ENCODE results near the gene CEND1. TPM values are rescaled to one million over a fixed set of nuclear protein-coding genes. Genes with fewer than 3 reads are reported as not detected.

The CEND1 gene
- polyA plus RNA-seq, 1 donor (not counting 4 experiments of a cell fraction or from before 2014, with no cell fraction given) = not detected

DNA sequence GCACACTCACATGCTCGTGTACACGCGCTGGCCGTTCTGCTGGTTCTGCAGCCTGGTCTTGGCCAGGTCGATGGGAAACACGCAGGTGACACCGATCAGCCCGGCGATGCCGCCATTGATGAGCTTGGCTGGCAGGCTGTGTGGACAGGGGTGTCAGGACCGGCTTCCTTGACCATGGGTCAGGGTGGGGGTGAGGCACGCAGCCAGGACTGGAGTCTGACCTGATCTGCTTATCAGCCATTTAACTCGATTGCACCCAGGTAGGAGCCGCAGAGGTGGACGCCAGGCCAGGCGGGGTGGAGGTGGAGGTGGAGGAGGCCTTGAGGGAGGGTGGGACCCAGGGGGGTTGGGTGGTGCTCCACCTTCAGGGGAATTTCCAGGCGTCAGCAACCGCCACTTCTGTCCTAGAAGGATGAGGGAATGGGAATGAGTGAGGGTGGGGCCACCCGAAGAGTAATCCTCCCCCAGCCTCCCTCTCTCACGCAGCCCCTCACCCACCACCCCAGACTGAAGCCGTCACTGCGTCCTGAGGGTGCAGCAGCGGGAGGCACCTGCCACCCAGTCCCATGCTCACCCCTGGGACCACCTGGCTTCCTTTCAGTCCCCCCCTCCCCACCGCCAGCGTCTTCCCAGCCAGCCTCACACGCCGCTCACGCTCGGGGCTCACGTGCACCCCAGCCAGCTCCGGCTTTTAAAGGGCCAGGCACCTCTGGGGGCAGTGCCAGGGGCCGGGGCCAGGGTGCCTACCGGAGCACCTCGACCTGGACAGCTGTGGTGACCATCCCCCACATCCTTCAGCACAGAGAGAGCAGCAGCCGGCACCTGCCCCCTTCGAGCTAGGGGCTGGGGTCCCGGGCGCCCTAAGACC lies 5.1 kb upstream of the CEND1 start:
- peaks cover 17% of the 10 kb centered on the region for H3K4me1 ChIP-seq (ENCODE audit: control insufficient read depth, extremely low read depth, insufficient read depth, low read length)
- H3K79me2 ChIP-seq (ENCODE audit: control insufficient read depth, insufficient read depth, low read length) = no peaks in the 10 kb centered on the region
- no peak for DNase-seq (ENCODE audit: low read depth, low spot score)
- peak overlapping the region; percentile 31 for H3K27ac ChIP-seq (ENCODE audit: control insufficient read depth, insufficient read depth, low read length)
- TF ChIP-seq, protein P1, sequence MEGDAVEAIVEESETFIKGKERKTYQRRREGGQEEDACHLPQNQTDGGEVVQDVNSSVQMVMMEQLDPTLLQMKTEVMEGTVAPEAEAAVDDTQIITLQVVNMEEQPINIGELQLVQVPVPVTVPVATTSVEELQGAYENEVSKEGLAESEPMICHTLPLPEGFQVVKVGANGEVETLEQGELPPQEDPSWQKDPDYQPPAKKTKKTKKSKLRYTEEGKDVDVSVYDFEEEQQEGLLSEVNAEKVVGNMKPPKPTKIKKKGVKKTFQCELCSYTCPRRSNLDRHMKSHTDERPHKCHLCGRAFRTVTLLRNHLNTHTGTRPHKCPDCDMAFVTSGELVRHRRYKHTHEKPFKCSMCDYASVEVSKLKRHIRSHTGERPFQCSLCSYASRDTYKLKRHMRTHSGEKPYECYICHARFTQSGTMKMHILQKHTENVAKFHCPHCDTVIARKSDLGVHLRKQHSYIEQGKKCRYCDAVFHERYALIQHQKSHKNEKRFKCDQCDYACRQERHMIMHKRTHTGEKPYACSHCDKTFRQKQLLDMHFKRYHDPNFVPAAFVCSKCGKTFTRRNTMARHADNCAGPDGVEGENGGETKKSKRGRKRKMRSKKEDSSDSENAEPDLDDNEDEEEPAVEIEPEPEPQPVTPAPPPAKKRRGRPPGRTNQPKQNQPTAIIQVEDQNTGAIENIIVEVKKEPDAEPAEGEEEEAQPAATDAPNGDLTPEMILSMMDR (optimal IDR thresholded peaks at IDR 0.05 in 1 of 3, IDR thresholded peaks at IDR 0.05 in 1 of 3, conservative IDR thresholded peaks at IDR 0.05 in 1 of 3; ENCODE audit: extremely low read depth in 1 of 3, insufficient read depth in 2 of 3, low read length in 3 of 3) = no peak
- TF ChIP-seq EZH2 (IDR thresholded peaks at IDR 0.05; ENCODE audit: low read length) = no peak
- no peaks in the 10 kb centered on the region for H3K27me3 ChIP-seq (ENCODE audit: control insufficient read depth, extremely low read depth, insufficient read depth, low read length)
- no peaks in the 10 kb centered on the region for H3K9me3 ChIP-seq (ENCODE audit: control insufficient read depth, low read depth, low read length)
- peak overlapping the region; percentile 80 for H3K9ac ChIP-seq (ENCODE audit: control insufficient read depth, extremely low read depth, insufficient read depth, low read length)
- no peaks in the 10 kb centered on the region for H4K20me1 ChIP-seq (ENCODE audit: control insufficient read depth, extremely low read depth, insufficient read depth, low read length)
- peak overlapping the region; percentile 76 to 89 (median 84) for H3K4me3 ChIP-seq (ENCODE audit: control insufficient read depth in 2 of 3, extremely low read depth in 1 of 3, insufficient read depth in 2 of 3, low read depth in 1 of 3, low read length in 3 of 3)
- peaks cover 11 to 13% of the 10 kb centered on the region in 2 experiments for H3K36me3 ChIP-seq (ENCODE audit: control insufficient read depth in 2 of 2, extremely low read depth in 1 of 2, insufficient read depth in 2 of 2, low read length in 2 of 2)
- no peak overlapping the region for H2AFZ ChIP-seq (ENCODE audit: control insufficient read depth, low read length)
- H3K9me1 ChIP-seq (ENCODE audit: control insufficient read depth, extremely low read depth, insufficient read depth, low read length) = no peaks in the 10 kb centered on the region
- FAIRE-seq = no peak
- H3K4me2 ChIP-seq (ENCODE audit: control insufficient read depth, extremely low read depth, insufficient read depth, low read depth, low read length) = peak overlapping the region; percentile 96
- dilution Hi-C loops (cut with MboI; ENCODE audit: extremely low pct_ligation_motif_present, low sequenced_read_pairs) = no loop called here

DNA sequence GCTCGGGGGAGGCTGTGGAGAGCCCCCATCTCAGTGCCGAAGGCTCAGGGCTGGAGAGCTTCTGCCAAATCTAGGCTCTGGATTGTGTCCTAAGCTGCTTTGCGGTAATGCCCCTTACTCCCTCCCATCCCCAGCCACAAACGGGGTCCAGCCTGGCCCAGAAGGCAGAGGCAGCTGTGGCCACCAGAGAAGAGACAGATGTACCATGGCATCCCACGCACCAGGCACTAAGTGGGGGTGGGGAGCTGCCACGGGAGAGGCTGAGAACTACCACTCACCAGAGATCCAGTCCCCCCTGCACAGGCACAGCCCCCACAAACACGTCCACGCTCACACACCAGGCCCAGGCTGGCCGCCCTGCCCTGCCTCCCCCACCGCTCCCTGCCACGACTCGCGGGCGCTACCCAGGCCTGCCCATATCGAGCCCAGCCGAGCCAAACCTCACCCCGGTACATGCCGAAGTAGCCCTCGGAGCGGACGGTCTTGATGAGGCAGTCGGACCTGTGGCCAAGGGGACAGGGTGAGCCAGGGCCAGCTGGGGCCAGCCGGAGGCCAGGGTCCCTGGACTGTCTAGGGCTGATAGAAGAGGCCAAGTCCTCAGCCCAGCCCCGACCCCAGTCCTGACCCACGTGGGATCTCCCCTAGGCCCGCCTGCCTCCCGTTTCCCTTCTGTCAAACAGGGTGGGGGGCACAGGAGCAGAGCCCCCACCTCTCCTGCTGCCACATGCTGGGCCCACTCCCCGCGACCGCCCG lies 4.3 kb upstream of the CEND1 start:
- H3K79me2 ChIP-seq (ENCODE audit: control insufficient read depth, insufficient read depth, low read length) = no peaks in the 10 kb centered on the region
- FAIRE-seq (no peak), DNase-seq (ENCODE audit: low read depth, low spot score) (no peak)
- peaks cover 2% of the 10 kb centered on the region for H3K27me3 ChIP-seq (ENCODE audit: control insufficient read depth, extremely low read depth, insufficient read depth, low read length)
- peaks cover 8 to 11% of the 10 kb centered on the region in 2 experiments for H3K36me3 ChIP-seq (ENCODE audit: control insufficient read depth in 2 of 2, extremely low read depth in 1 of 2, insufficient read depth in 2 of 2, low read length in 2 of 2)
- H3K9me3 ChIP-seq (ENCODE audit: control insufficient read depth, low read depth, low read length) = no peaks in the 10 kb centered on the region
- H3K9me1 ChIP-seq (ENCODE audit: control insufficient read depth, extremely low read depth, insufficient read depth, low read length) = no peaks in the 10 kb centered on the region
- H3K4me1 ChIP-seq (ENCODE audit: control insufficient read depth, extremely low read depth, insufficient read depth, low read length) = peaks cover 17% of the 10 kb centered on the region
- dilution Hi-C loops (cut with MboI; ENCODE audit: extremely low pct_ligation_motif_present, low sequenced_read_pairs) = no loop called here
- H3K9ac ChIP-seq (ENCODE audit: control insufficient read depth, extremely low read depth, insufficient read depth, low read length) = no peak overlapping the region
- H2AFZ ChIP-seq (ENCODE audit: control insufficient read depth, low read length) = no peak overlapping the region
- H3K4me2 ChIP-seq (ENCODE audit: control insufficient read depth, extremely low read depth, insufficient read depth, low read depth, low read length) = peak overlapping the region; percentile 96
- no peaks in the 10 kb centered on the region for H4K20me1 ChIP-seq (ENCODE audit: control insufficient read depth, extremely low read depth, insufficient read depth, low read length)
- no peak overlapping the region for H3K27ac ChIP-seq (ENCODE audit: control insufficient read depth, insufficient read depth, low read length)
- no peak for TF ChIP-seq EZH2 (IDR thresholded peaks at IDR 0.05; ENCODE audit: low read length)
- TF ChIP-seq, protein P1 (optimal IDR thresholded peaks at IDR 0.05 in 1 of 3, IDR thresholded peaks at IDR 0.05 in 1 of 3, conservative IDR thresholded peaks at IDR 0.05 in 1 of 3; ENCODE audit: extremely low read depth in 1 of 3, insufficient read depth in 2 of 3, low read length in 3 of 3) = no peak
- H3K4me3 ChIP-seq (ENCODE audit: control insufficient read depth in 2 of 3, extremely low read depth in 1 of 3, insufficient read depth in 2 of 3, low read depth in 1 of 3, low read length in 3 of 3) = no peak overlapping the region

Measured in keratinocyte (primary cell).